NCI-H82 (cell line): ENCODE results near the gene SFMBT2.
A peak's percentile ranks its signal among the peaks of the same experiment; 100 is the strongest.

Experiments
- DNase-seq: peaks from one replicate; lab custom pipeline; 2025; lab: John Stamatoyannopoulos, UW

Gene SFMBT2

GRCh38 chr10:7134448-7134847 lies 276.4 kb downstream of the SFMBT2 start:
- no peak for DNase-seq

GRCh38 chr10:7133958-7134357 lies 276.9 kb downstream of the SFMBT2 start:
- DNase-seq: no peak

- no peak for DNase-seq
Observed at GRCh38 chr10:7133278-7133677, 277.6 kb downstream of the SFMBT2 start.

- no peak for DNase-seq
Observed at GRCh38 chr10:7130191-7130911, 280.5 kb downstream of the SFMBT2 start.

- no peak for DNase-seq
Observed at GRCh38 chr10:7123774-7124173, 287.1 kb downstream of the SFMBT2 start.

GRCh38 chr10:7122561-7122960 lies 288.3 kb downstream of the SFMBT2 start:
- no peak for DNase-seq

- peak; percentile 62 for DNase-seq
Observed at GRCh38 chr10:7121154-7121797, 289.6 kb downstream of the SFMBT2 start.

GRCh38 chr10:7119325-7120015 lies 291.4 kb downstream of the SFMBT2 start:
- no peak for DNase-seq

GRCh38 chr10:7117806-7118674 lies 292.8 kb downstream of the SFMBT2 start:
- peak; percentile 24 for DNase-seq

GRCh38 chr10:7117177-7117799 lies 293.5 kb downstream of the SFMBT2 start:
- DNase-seq: no peak

- DNase-seq: no peak
Observed at GRCh38 chr10:7111561-7111960, 299.3 kb downstream of the SFMBT2 start.

- no peak for DNase-seq
Observed at GRCh38 chr10:7111089-7111488, 299.7 kb downstream of the SFMBT2 start.
